ENCODE results near the gene PFKFB2.

Gene PFKFB2

DNA sequence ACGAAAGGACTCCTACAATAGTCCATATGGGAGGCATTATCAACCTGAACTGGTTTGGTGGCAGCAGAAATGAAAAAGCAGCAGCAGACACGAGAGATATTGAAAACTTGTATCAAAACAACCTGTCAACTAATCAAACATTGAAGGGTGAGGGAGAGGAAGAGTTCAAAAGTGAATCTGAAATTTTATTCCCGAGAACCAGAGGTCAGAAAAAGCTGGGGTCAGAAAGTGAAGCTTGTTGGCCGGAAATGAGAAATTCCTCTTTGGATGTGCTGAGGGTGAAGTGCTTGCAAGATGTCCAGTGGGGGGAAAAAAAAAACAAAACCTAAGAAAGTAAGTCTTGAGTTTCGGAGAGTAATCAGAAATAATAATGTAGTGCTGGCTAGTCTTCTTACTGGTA lies 49.1 kb downstream of the PFKFB2 start:
- Histone ChIP-seq H4K91ac (ENCODE audit: low read depth, low read length, poor library complexity) (no peak overlapping the region), H3K36me3 (replicated peaks in 1 of 2; ENCODE audit: control insufficient read depth in 2 of 2, insufficient read depth in 2 of 2, low read length in 2 of 2) (no peaks in the 10 kb centered on the region), H4K8ac (ENCODE audit: low read depth, low read length) (no peak overlapping the region), H3K79me1 (ENCODE audit: low read depth, low read length) (no peaks in the 10 kb centered on the region), H3K27ac (replicated peaks; ENCODE audit: low read length) (no peak overlapping the region), H2BK12ac (ENCODE audit: low read length) (no peak overlapping the region), H3K4me2 (ENCODE audit: insufficient read depth, low read length, poor library complexity, severe bottlenecking) (no peak overlapping the region), H2AK5ac (ENCODE audit: low read depth, low read length) (no peak overlapping the region), H3K9me3 (replicated peaks in 1 of 2; ENCODE audit: control insufficient read depth in 2 of 2, insufficient read depth in 1 of 2, low read depth in 1 of 2, low read length in 2 of 2) (peaks cover 0 to 5% of the 10 kb centered on the region in 2 donors), H3K4ac (ENCODE audit: low read length) (no peak overlapping the region), H3K9ac (ENCODE audit: low read depth, low read length, poor library complexity) (no peak overlapping the region), H2BK15ac (ENCODE audit: low read length) (no peak overlapping the region), H2BK5ac (ENCODE audit: low read length) (no peak overlapping the region), H3K23ac (ENCODE audit: low read depth, low read length, poor library complexity) (no peak overlapping the region), H3K14ac (ENCODE audit: low read length) (no peak overlapping the region), H3K4me1 (ENCODE audit: control insufficient read depth in 2 of 2, insufficient read depth in 1 of 2, low read depth in 1 of 2, low read length in 2 of 2) (no peaks in the 10 kb centered on the region), H2BK120ac (ENCODE audit: low read depth, low read length) (no peak overlapping the region), H2AFZ (ENCODE audit: low read length) (no peak overlapping the region), H3K18ac (ENCODE audit: low read length) (no peak overlapping the region), H3K4me3 (ENCODE audit: low read length in 2 of 2) (no peak overlapping the region), H3K27me3 (ENCODE audit: control insufficient read depth in 3 of 3, insufficient read depth in 3 of 3, low read depth in 1 of 3, low read length in 3 of 3) (peaks cover 0 to 5% (median 0%) of the 10 kb centered on the region in 3 experiments)
- WGBS, 2 donors (ENCODE audit: extremely low coverage in 2 of 2, insufficient read length in 2 of 2, insufficient replicate concordance in 1 of 2), result no CpG with 5 or more reads among the region's 5 CpGs
- no peak for DNase-seq (ENCODE audit: low spot score)

DNA sequence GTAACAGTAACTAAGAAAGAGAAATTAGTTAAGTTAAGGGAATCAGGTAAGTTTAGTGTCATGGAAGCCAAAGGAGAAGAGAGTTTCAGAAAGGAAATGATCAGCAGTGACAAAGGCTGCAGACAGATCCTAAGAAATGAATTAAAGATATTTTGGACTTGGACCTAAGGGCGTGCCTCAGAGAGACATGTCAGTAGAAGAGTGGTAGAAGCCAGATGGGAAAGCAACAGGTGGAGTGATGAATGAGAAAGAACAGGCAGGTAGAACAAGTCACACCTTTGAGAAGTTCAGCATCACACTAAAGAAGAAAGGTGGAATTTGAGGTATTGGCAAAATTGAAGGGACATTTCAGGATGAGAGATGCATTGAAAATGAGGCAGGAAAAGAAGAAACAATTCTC lies 49.6 kb downstream of the PFKFB2 start:
- Histone ChIP-seq H4K8ac (ENCODE audit: low read depth, low read length) (no peak overlapping the region), H3K36me3 (replicated peaks in 1 of 2; ENCODE audit: control insufficient read depth in 2 of 2, insufficient read depth in 2 of 2, low read length in 2 of 2) (no peaks in the 10 kb centered on the region), H2BK12ac (ENCODE audit: low read length) (no peak overlapping the region), H3K9ac (ENCODE audit: low read depth, low read length, poor library complexity) (no peak overlapping the region), H2AFZ (ENCODE audit: low read length) (no peak overlapping the region), H3K4me1 (ENCODE audit: control insufficient read depth in 2 of 2, insufficient read depth in 1 of 2, low read depth in 1 of 2, low read length in 2 of 2) (no peaks in the 10 kb centered on the region), H4K91ac (ENCODE audit: low read depth, low read length, poor library complexity) (no peak overlapping the region), H2BK15ac (ENCODE audit: low read length) (no peak overlapping the region), H3K23ac (ENCODE audit: low read depth, low read length, poor library complexity) (no peak overlapping the region), H2BK5ac (ENCODE audit: low read length) (no peak overlapping the region), H3K4ac (ENCODE audit: low read length) (no peak overlapping the region), H3K9me3 (replicated peaks in 1 of 2; ENCODE audit: control insufficient read depth in 2 of 2, insufficient read depth in 1 of 2, low read depth in 1 of 2, low read length in 2 of 2) (peaks cover 0 to 5% of the 10 kb centered on the region in 2 donors), H3K14ac (ENCODE audit: low read length) (no peak overlapping the region), H2BK120ac (ENCODE audit: low read depth, low read length) (no peak overlapping the region), H3K79me1 (ENCODE audit: low read depth, low read length) (no peaks in the 10 kb centered on the region), H3K27me3 (ENCODE audit: control insufficient read depth in 3 of 3, insufficient read depth in 3 of 3, low read depth in 1 of 3, low read length in 3 of 3) (peaks cover 0 to 5% (median 0%) of the 10 kb centered on the region in 3 experiments), H3K18ac (ENCODE audit: low read length) (no peak overlapping the region), H3K4me3 (ENCODE audit: low read length in 2 of 2) (no peak overlapping the region), H2AK5ac (ENCODE audit: low read depth, low read length) (no peak overlapping the region), H3K4me2 (ENCODE audit: insufficient read depth, low read length, poor library complexity, severe bottlenecking) (no peak overlapping the region), H3K27ac (replicated peaks; ENCODE audit: low read length) (no peak overlapping the region)
- WGBS, 2 donors (ENCODE audit: extremely low coverage in 2 of 2, insufficient read length in 2 of 2, insufficient replicate concordance in 1 of 2), result no CpG with 5 or more reads among the region's 1 CpG
- no peak for DNase-seq (ENCODE audit: low spot score)

DNA sequence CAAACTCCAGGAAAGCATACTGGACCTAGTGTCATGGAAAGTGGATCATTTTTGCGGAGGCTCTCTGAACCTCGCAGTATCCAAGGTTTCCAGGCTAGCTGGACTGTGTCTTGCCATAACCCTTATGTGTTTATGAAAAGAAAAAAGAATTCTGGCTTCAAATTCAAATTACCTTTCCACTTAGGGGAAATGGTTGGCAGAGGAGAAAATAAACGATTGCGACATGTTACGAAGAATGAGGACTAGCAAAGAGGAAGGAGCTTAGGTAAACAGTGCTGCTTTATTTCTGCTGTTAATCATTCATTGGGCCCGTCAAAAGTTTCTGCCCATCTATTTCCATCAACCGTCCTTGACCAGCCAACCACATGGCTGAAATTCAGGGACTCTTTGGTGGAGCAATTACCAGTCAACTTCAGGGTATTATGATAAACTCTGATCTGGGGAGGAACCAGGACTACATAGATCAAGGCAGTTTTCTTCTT lies 50.9 kb downstream of the PFKFB2 start, which contains the start of gene C4BPA:
Gene C4BPA, plus strand, starts transcription at position 342 of the 482 bp plus-strand sequence. CDS start 8,793 bp downstream, outside the sequence.
- H2BK120ac ChIP-seq (ENCODE audit: low read depth, low read length), result no peak within 1 kb of the TSS
- no peak within 1 kb of the TSS for H3K18ac ChIP-seq (ENCODE audit: low read length)
- no peak within 1 kb of the TSS for H2BK15ac ChIP-seq (ENCODE audit: low read length)
- no peaks in the 10 kb centered on the region for H3K79me1 ChIP-seq (ENCODE audit: low read depth, low read length)
- WGBS, 2 donors (ENCODE audit: extremely low coverage in 2 of 2, insufficient read length in 2 of 2, insufficient replicate concordance in 1 of 2), result no CpG with 5 or more reads among the region's 7 CpGs
- peaks cover 0 to 5% (median 0%) of the 10 kb centered on the region in 3 experiments for H3K27me3 ChIP-seq (ENCODE audit: control insufficient read depth in 3 of 3, insufficient read depth in 3 of 3, low read depth in 1 of 3, low read length in 3 of 3)
- no peak within 1 kb of the TSS for H2AFZ ChIP-seq (ENCODE audit: low read length)
- H3K9me3 ChIP-seq (replicated peaks in 1 of 2; ENCODE audit: control insufficient read depth in 2 of 2, insufficient read depth in 1 of 2, low read depth in 1 of 2, low read length in 2 of 2), result peaks cover 0 to 3% of the 10 kb centered on the region in 2 donors
- H3K23ac ChIP-seq (ENCODE audit: low read depth, low read length, poor library complexity), result no peak within 1 kb of the TSS
- no peak within 1 kb of the TSS for H4K91ac ChIP-seq (ENCODE audit: low read depth, low read length, poor library complexity)
- no peak for DNase-seq (ENCODE audit: low spot score)
- no peak within 1 kb of the TSS for H4K8ac ChIP-seq (ENCODE audit: low read depth, low read length)
- H3K36me3 ChIP-seq (replicated peaks in 1 of 2; ENCODE audit: control insufficient read depth in 2 of 2, insufficient read depth in 2 of 2, low read length in 2 of 2), result no peaks in the 10 kb centered on the region
- no peak within 1 kb of the TSS for H2BK5ac ChIP-seq (ENCODE audit: low read length)
- no peak within 1 kb of the TSS for H2AK5ac ChIP-seq (ENCODE audit: low read depth, low read length)
- no peak within 1 kb of the TSS for H3K9ac ChIP-seq (ENCODE audit: low read depth, low read length, poor library complexity)
- no peak within 1 kb of the TSS for H3K4me2 ChIP-seq (ENCODE audit: insufficient read depth, low read length, poor library complexity, severe bottlenecking)
- no peak within 1 kb of the TSS for H3K14ac ChIP-seq (ENCODE audit: low read length)
- H3K27ac ChIP-seq (replicated peaks; ENCODE audit: low read length), result no peak within 1 kb of the TSS
- no peak within 1 kb of the TSS for H3K4ac ChIP-seq (ENCODE audit: low read length)
- no peaks in the 10 kb centered on the region for H3K4me1 ChIP-seq (ENCODE audit: control insufficient read depth in 2 of 2, insufficient read depth in 1 of 2, low read depth in 1 of 2, low read length in 2 of 2)
- no peak within 1 kb of the TSS for H3K4me3 ChIP-seq (ENCODE audit: low read length in 2 of 2)
- no peak within 1 kb of the TSS for H2BK12ac ChIP-seq (ENCODE audit: low read length)

DNA sequence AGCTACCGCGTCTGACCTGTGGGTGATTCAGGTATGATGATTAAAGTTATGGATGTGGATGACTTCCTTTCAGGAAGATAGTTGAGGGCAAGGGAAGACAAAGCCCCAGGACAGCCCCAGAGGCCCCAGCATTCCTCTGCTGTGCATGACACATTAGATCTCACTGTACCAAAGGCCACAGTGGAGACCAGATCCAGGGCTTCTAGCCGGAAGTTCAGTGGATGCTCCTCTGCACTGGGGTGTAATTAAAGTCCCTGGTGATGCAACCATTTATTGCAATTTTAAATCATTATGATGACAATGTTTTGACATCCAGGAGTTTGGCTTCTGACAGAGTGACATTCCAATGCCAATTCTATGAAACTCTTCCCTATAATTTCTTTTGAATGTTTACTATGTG lies 55.9 kb downstream of the PFKFB2 start:
- no peak overlapping the region for H3K23ac ChIP-seq (ENCODE audit: low read depth, low read length, poor library complexity)
- no peak overlapping the region for H2BK12ac ChIP-seq (ENCODE audit: low read length)
- no peak overlapping the region for H3K27ac ChIP-seq (replicated peaks; ENCODE audit: low read length)
- H4K8ac ChIP-seq (ENCODE audit: low read depth, low read length), result no peak overlapping the region
- H3K4me2 ChIP-seq (ENCODE audit: insufficient read depth, low read length, poor library complexity, severe bottlenecking), result no peak overlapping the region
- no peaks in the 10 kb centered on the region for H3K4me1 ChIP-seq (ENCODE audit: control insufficient read depth in 2 of 2, insufficient read depth in 1 of 2, low read depth in 1 of 2, low read length in 2 of 2)
- no peak overlapping the region for H3K4ac ChIP-seq (ENCODE audit: low read length)
- H2BK120ac ChIP-seq (ENCODE audit: low read depth, low read length), result no peak overlapping the region
- H3K9ac ChIP-seq (ENCODE audit: low read depth, low read length, poor library complexity), result no peak overlapping the region
- no peak overlapping the region for H3K4me3 ChIP-seq (ENCODE audit: low read length in 2 of 2)
- H2BK5ac ChIP-seq (ENCODE audit: low read length), result no peak overlapping the region
- no peaks in the 10 kb centered on the region for H3K79me1 ChIP-seq (ENCODE audit: low read depth, low read length)
- WGBS, 2 donors (ENCODE audit: extremely low coverage in 2 of 2, insufficient read length in 2 of 2, insufficient replicate concordance in 1 of 2), result no CpG with 5 or more reads among the region's 3 CpGs
- H3K18ac ChIP-seq (ENCODE audit: low read length), result no peak overlapping the region
- no peaks in the 10 kb centered on the region for H3K36me3 ChIP-seq (replicated peaks in 1 of 2; ENCODE audit: control insufficient read depth in 2 of 2, insufficient read depth in 2 of 2, low read length in 2 of 2)
- no peak overlapping the region for H4K91ac ChIP-seq (ENCODE audit: low read depth, low read length, poor library complexity)
- H2AK5ac ChIP-seq (ENCODE audit: low read depth, low read length), result no peak overlapping the region
- no peak overlapping the region for H3K14ac ChIP-seq (ENCODE audit: low read length)
- no peaks in the 10 kb centered on the region for H3K9me3 ChIP-seq (replicated peaks in 1 of 2; ENCODE audit: control insufficient read depth in 2 of 2, insufficient read depth in 1 of 2, low read depth in 1 of 2, low read length in 2 of 2)
- no peak overlapping the region for H2BK15ac ChIP-seq (ENCODE audit: low read length)
- DNase-seq (ENCODE audit: low spot score), result no peak
- H3K27me3 ChIP-seq (ENCODE audit: control insufficient read depth in 3 of 3, insufficient read depth in 3 of 3, low read depth in 1 of 3, low read length in 3 of 3), result peaks cover 0 to 3% (median 0%) of the 10 kb centered on the region in 3 experiments
- H2AFZ ChIP-seq (ENCODE audit: low read length), result no peak overlapping the region

Data from neuronal stem cell (in vitro differentiated cells).